Smooth muscle cell (in vitro differentiated cells): Measurements from ENCODE around the gene KIRREL3. TPM values are rescaled to one million over a fixed set of nuclear protein-coding genes. Genes with fewer than 3 reads are reported as not detected.
"Not testable (repeated sequence)": the region's sequence is repeated elsewhere in the genome, so short reads cannot be mapped to it uniquely, and the experiment has no call there.

ENCODE experiments used
- DNase-seq: peaks from one replicate; lab custom pipeline; 2025; ENCODE audit not compliant: unreplicated experiment; lab: John Stamatoyannopoulos, UW
- H2AFZ ChIP-seq: fragments of 200-600 bp; sonication (generic); 2 replicates; pipeline ENCODE4 v1.6.0; 2016; ENCODE audit warnings: antibody characterized with exemption, low read depth, mild to moderate bottlenecking
- H3F3A ChIP-seq: fragments of 200-600 bp; sonication (generic); 2 replicates; pipeline ENCODE4 v1.6.0; 2017; ENCODE audit warnings: antibody characterized with exemption, low read depth
- H3K27ac ChIP-seq: fragments of 200-600 bp; sonication (generic); 2 replicates; pipeline ENCODE4 v1.5.1; 2016; ENCODE audit warnings: low read depth, mild to moderate bottlenecking
- H3K27me3 ChIP-seq: fragments of 200-600 bp; sonication (generic); 2 replicates; pipeline ENCODE4 v1.6.1; 2016; ENCODE audit warnings: low read depth, mild to moderate bottlenecking
- H3K36me3 ChIP-seq: fragments of 200-600 bp; sonication (generic); 2 replicates; pipeline ENCODE4 v1.5.1; 2016; ENCODE audit warnings: low read depth
- H3K4me1 ChIP-seq: fragments of 200-600 bp; sonication (generic); 2 replicates; pipeline ENCODE4 v1.5.1; 2016; ENCODE audit warnings: low read depth
- H3K4me2 ChIP-seq: fragments of 200-600 bp; sonication (generic); 2 replicates; pipeline ENCODE4 v1.6.0; 2016; ENCODE audit warnings: mild to moderate bottlenecking
- H3K4me3 ChIP-seq: fragments of 200-600 bp; sonication (generic); 2 replicates; pipeline ENCODE4 v1.5.1; 2016; ENCODE audit warnings: mild to moderate bottlenecking
- H3K79me2 ChIP-seq: fragments of 200-600 bp; sonication (generic); 2 replicates; pipeline ENCODE4 v1.6.0; 2016; ENCODE audit warnings: low read depth, mild to moderate bottlenecking
- H3K9ac ChIP-seq: fragments of 200-600 bp; sonication (generic); 2 replicates; pipeline ENCODE4 v1.6.0; 2016; ENCODE audit warnings: low read depth
- H3K9me3 ChIP-seq: fragments of 200-600 bp; sonication (generic); replicated peaks from 2 replicates; pipeline ENCODE4 v1.5.1; 2016; ENCODE audit warnings: low read depth
- H4K20me1 ChIP-seq: fragments of 200-600 bp; sonication (generic); 2 replicates; pipeline ENCODE4 v1.6.0; 2016; ENCODE audit warnings: low read depth
- CTCF ChIP-seq: fragments of 200-600 bp; sonication (generic); IDR thresholded peaks from 2 replicates; pipeline ENCODE4 v1.5.1; 2017; ENCODE audit warnings: borderline replicate concordance, mild to moderate bottlenecking, antibody characterized with exemption; ENCODE audit not compliant: insufficient read depth, poor library complexity, severe bottlenecking
- WGBS: methylation state at CpG from one replicate; pipeline ENCODE4 v1.1.7; 2016; ENCODE audit warnings: low lambda C conversion rate; 5-methylcytosine and 5-hydroxymethylcytosine counted together
- polyA plus RNA-seq: library from polyadenylated mRNA; unstranded; fragments of >200 nt; fragmentation: Nextera tagmentation; extraction: Ambion mirVana; gene quantifications from 2 replicates; pipeline ENCODE4 v1.2.1, GENCODE V29; 2016
- total RNA-seq: library from RNA; depleted of rRNA; stranded (reverse); fragments of >200 nt; gene quantifications from 2 replicates; pipeline ENCODE4 v1.2.3, GENCODE V29; 2014

The KIRREL3 gene
- total and polyA plus RNA-seq, 2 experiments from 2014 or later = 1.2 TPM; not detected in 1

GRCh38 chr11:126387857-126388256, 612.7 kb downstream of the KIRREL3 start:
- H3K9ac ChIP-seq = no peak overlapping the region
- 87% methylated on average over 5 of the region's 5 CpGs for WGBS
- no peaks in the 10 kb centered on the region for H3K9me3 ChIP-seq
- no peak for TF ChIP-seq CTCF
- no peak overlapping the region for H3K27ac ChIP-seq
- no peak for DNase-seq
- no peaks in the 10 kb centered on the region for H3K27me3 ChIP-seq
- peaks cover 7% of the 10 kb centered on the region for H3K4me1 ChIP-seq
- H4K20me1 ChIP-seq = peaks cover 93% of the 10 kb centered on the region
- H3F3A ChIP-seq = no peaks in the 10 kb centered on the region
- H3K4me3 ChIP-seq = no peak overlapping the region
- H3K36me3 ChIP-seq = no peaks in the 10 kb centered on the region
- no peak overlapping the region for H3K4me2 ChIP-seq
- no peak overlapping the region for H2AFZ ChIP-seq
- H3K79me2 ChIP-seq = peaks cover 69% of the 10 kb centered on the region

GRCh38 chr11:126386729-126387071, 613.9 kb downstream of the KIRREL3 start:
- Histone ChIP-seq H4K20me1 (peaks cover 82% of the 10 kb centered on the region), H3K79me2 (peaks cover 62% of the 10 kb centered on the region)
- not testable (repeated sequence) for H2AFZ ChIP-seq, DNase-seq, H3K4me2 ChIP-seq, H3F3A ChIP-seq, H3K4me1 ChIP-seq, H3K4me3 ChIP-seq, H3K27me3 ChIP-seq, H3K9me3 ChIP-seq, H3K27ac ChIP-seq, H3K36me3 ChIP-seq, H3K9ac ChIP-seq
- 57% methylated on average over 5 of the region's 5 CpGs for WGBS

- H3K4me3 ChIP-seq = no peak overlapping the region
- no peak overlapping the region for H3K4me2 ChIP-seq
- peaks cover 7% of the 10 kb centered on the region for H3K4me1 ChIP-seq
- H4K20me1 ChIP-seq = peaks cover 76% of the 10 kb centered on the region
- H3K79me2 ChIP-seq = peaks cover 57% of the 10 kb centered on the region
- no peak overlapping the region for H2AFZ ChIP-seq
- H3K27ac ChIP-seq = no peak overlapping the region
- no peaks in the 10 kb centered on the region for H3K36me3 ChIP-seq
- H3K9me3 ChIP-seq = no peaks in the 10 kb centered on the region
- no peak overlapping the region for H3K9ac ChIP-seq
- no peaks in the 10 kb centered on the region for H3F3A ChIP-seq
- no peak for TF ChIP-seq CTCF
- no peaks in the 10 kb centered on the region for H3K27me3 ChIP-seq
- 93% methylated on average over 8 of the region's 8 CpGs for WGBS
- DNase-seq = no peak
These were observed 614.4 kb downstream of the KIRREL3 start for GRCh38 chr11:126385991-126386728.

GRCh38 chr11:126384449-126385070, 616.0 kb downstream of the KIRREL3 start:
- Histone ChIP-seq H3K4me3 (no peak overlapping the region), H3F3A (no peaks in the 10 kb centered on the region), H3K4me2 (no peak overlapping the region), H3K79me2 (peaks cover 59% of the 10 kb centered on the region), H3K4me1 (peaks cover 7% of the 10 kb centered on the region), H3K9me3 (no peaks in the 10 kb centered on the region), H2AFZ (no peak overlapping the region), H3K27me3 (no peaks in the 10 kb centered on the region), H3K27ac (no peak overlapping the region), H3K9ac (no peak overlapping the region), H4K20me1 (peaks cover 76% of the 10 kb centered on the region), H3K36me3 (no peaks in the 10 kb centered on the region)
- no peak for DNase-seq
- TF ChIP-seq CTCF = no peak
- 95% methylated on average over 9 of the region's 9 CpGs for WGBS
